GM23338 (cell line): ENCODE measurements around the gene DNAAF5. TPM values are rescaled to one million over a fixed set of nuclear protein-coding genes. Genes with fewer than 3 reads are reported as not detected.

Source experiments
- ATAC-seq: fragments of 200-7000 bp; cut with Tn5 transposase; 3 replicates; pipeline ENCODE4 v1.9.1; 2020
- DNase-seq: peaks from one replicate; pipeline ENCODE4 v3.0.0-alpha.2; 2015; ENCODE audit warnings: low spot score
- H2AFZ ChIP-seq: fragments of 200-600 bp; sonication (generic); 2 replicates; pipeline ENCODE4 v1.8.0; 2016; ENCODE audit warnings: antibody characterized with exemption, mild to moderate bottlenecking, moderate library complexity
- H3F3A ChIP-seq: fragments of 200-600 bp; sonication (generic); replicated peaks from 2 replicates; pipeline ENCODE4 v1.8.0; 2017; ENCODE audit warnings: antibody characterized with exemption, mixed run types, low read depth
- H3K27ac ChIP-seq: fragments of 200-600 bp; sonication (generic); 2 replicates; pipeline ENCODE4 v1.6.1; 2016; ENCODE audit warnings: low read depth
- H3K27me3 ChIP-seq: fragments of 200-600 bp; sonication (generic); 2 replicates; pipeline ENCODE4 v1.8.0; 2016; ENCODE audit warnings: mild to moderate bottlenecking, mixed run types, moderate library complexity; ENCODE audit not compliant: insufficient read depth
- H3K36me3 ChIP-seq: fragments of 200-600 bp; sonication (generic); 2 replicates; pipeline ENCODE4 v1.8.0; 2016; ENCODE audit warnings: mild to moderate bottlenecking; ENCODE audit not compliant: insufficient read depth
- H3K4me1 ChIP-seq: fragments of 200-600 bp; sonication (generic); 2 replicates; pipeline ENCODE4 v1.8.0; 2016; ENCODE audit warnings: mild to moderate bottlenecking, moderate library complexity; ENCODE audit not compliant: insufficient read depth
- H3K4me2 ChIP-seq: fragments of 200-600 bp; sonication (generic); 2 replicates; pipeline ENCODE4 v1.7.1; 2017; ENCODE audit warnings: mixed run types
- H3K4me3 ChIP-seq: fragments of 200-600 bp; sonication (generic); 2 replicates; pipeline ENCODE4 v1.6.1; 2016; ENCODE audit warnings: mixed run types
- H3K79me2 ChIP-seq: fragments of 200-600 bp; sonication (generic); replicated peaks from 2 replicates; pipeline ENCODE4 v1.8.0; 2017; ENCODE audit warnings: mild to moderate bottlenecking; ENCODE audit not compliant: insufficient read depth
- H3K9me2 ChIP-seq: fragments of 200-600 bp; sonication (generic); 2 replicates; pipeline ENCODE4 v1.8.0; 2017; ENCODE audit not compliant: insufficient read depth
- H4K20me1 ChIP-seq: fragments of 200-600 bp; sonication (generic); replicated peaks from 2 replicates; pipeline ENCODE4 v1.8.0; 2017; ENCODE audit warnings: mild to moderate bottlenecking; ENCODE audit not compliant: insufficient read depth
- H3K27ac Mint-ChIP-seq: 2 replicates; pipeline ENCODE4 v1.8.0; 2020; ENCODE audit warnings: inconsistent platforms, mild to moderate bottlenecking, moderate library complexity, mixed read lengths
- H3K27me3 Mint-ChIP-seq: 3 replicates; pipeline ENCODE4 v1.8.0; 2022; ENCODE audit warnings: low read depth, mild to moderate bottlenecking, moderate library complexity, mixed read lengths, inconsistent platforms; ENCODE audit not compliant: insufficient read depth, poor library complexity
- H3K36me3 Mint-ChIP-seq: 3 replicates; pipeline ENCODE4 v1.8.0; 2021; ENCODE audit warnings: low read depth, mild to moderate bottlenecking, inconsistent platforms, moderate library complexity, mixed read lengths
- H3K4me1 Mint-ChIP-seq: 3 replicates; pipeline ENCODE4 v1.8.0; 2020; ENCODE audit warnings: mild to moderate bottlenecking, inconsistent platforms, mixed read lengths
- H3K4me3 Mint-ChIP-seq: 3 replicates; pipeline ENCODE4 v1.8.0; 2021; ENCODE audit warnings: moderate library complexity, mild to moderate bottlenecking, inconsistent platforms, mixed read lengths
- H3K9me3 Mint-ChIP-seq: 3 replicates; pipeline ENCODE4 v1.8.0; 2020; ENCODE audit warnings: moderate library complexity, mild to moderate bottlenecking, inconsistent platforms, mixed read lengths
- CREB1 ChIP-seq: fragments of 250-450 bp; sonication (Bioruptor Pico); IDR thresholded peaks from 2 replicates; pipeline ENCODE4 v1.5.0; 2020; ENCODE audit warnings: low read depth, mild to moderate bottlenecking, moderate library complexity
- EZH2phosphoT487 ChIP-seq: fragments of 200-600 bp; sonication (generic); IDR thresholded peaks from one replicate; pipeline ENCODE4 v1.8.1; 2018; ENCODE audit warnings: antibody characterized with exemption; ENCODE audit not compliant: unreplicated experiment
- POLR2AphosphoS5 ChIP-seq: IDR thresholded peaks from 2 replicates; pipeline ENCODE4 v1.6.1; 2016; ENCODE audit warnings: antibody characterized with exemption, low read depth
- STAT1 ChIP-seq: IDR thresholded peaks from one replicate; pipeline ENCODE4 v1.6.1; 2016; ENCODE audit warnings: antibody characterized with exemption; ENCODE audit not compliant: unreplicated experiment
- ZNF331 ChIP-seq: fragments of 250-450 bp; sonication (Bioruptor Pico); IDR thresholded peaks from 2 replicates; pipeline ENCODE4 v1.5.0; 2020; ENCODE audit warnings: low read depth, mild to moderate bottlenecking, moderate library complexity
- polyA plus RNA-seq: library from polyadenylated mRNA; unstranded; fragments of >200 nt; fragmentation: Nextera tagmentation; extraction: Ambion mirVana; gene quantifications from 2 replicates; pipeline ENCODE4 v1.2.1, GENCODE V29; 2016
- total RNA-seq: library from RNA; depleted of rRNA; stranded (reverse); fragments of >200 nt; shearing (Covaris generic); gene quantifications from 2 replicates; pipeline ENCODE4 v1.2.3, GENCODE V29; 2014
- TF ChIP-seq, protein P1 (sequence below): IDR thresholded peaks from 2 replicates; pipeline ENCODE4 v1.6.1; 2016; ENCODE audit warnings: antibody characterized with exemption
- TF ChIP-seq, protein P2 (sequence below): IDR thresholded peaks from one replicate; pipeline ENCODE4 v1.6.1; 2018; ENCODE audit warnings: antibody characterized with exemption; ENCODE audit not compliant: unreplicated experiment
- TF ChIP-seq, protein P3 (sequence below), 2 experiments: fragments of 200-600 bp in 1 of 2; sonication (generic) in 1 of 2; conservative IDR thresholded peaks; 2 replicates each; pipeline versions ENCODE4 v1.5.1 to v1.6.1; 2016 to 2017; ENCODE audit warnings: antibody characterized with exemption in 2 of 2, low read depth in 2 of 2, mild to moderate bottlenecking in 2 of 2, moderate library complexity in 1 of 2

Gene DNAAF5
- total and polyA plus RNA-seq, 2 experiments from 2014 or later: 20.4 to 86.7 TPM

DNA sequence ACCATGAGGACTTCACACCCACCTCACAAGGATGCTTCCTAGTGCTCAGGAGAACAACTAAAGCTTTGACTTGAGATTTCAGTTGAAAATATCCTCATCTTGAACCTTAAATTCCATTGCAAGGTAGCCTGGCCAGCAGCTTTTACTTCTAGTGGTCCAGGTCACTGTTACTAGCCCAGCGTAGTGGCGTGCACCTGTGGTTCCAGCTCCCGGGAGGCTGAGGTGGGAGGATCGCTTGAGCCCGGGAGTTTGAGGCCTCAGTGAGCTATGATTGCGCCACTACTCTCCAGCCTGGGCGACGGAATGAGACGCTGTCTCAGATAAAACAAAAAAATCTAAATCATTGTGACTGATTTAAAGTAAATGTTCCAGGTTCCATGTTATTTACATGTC, 28.9 kb downstream of the DNAAF5 start:
- Histone ChIP-seq H3K36me3 (peaks cover 18% of the 10 kb centered on the region; the same call in 1 of the 2 replicates), H3K79me2 (no peaks in the 10 kb centered on the region), H3F3A (no peaks in the 10 kb centered on the region), H3K4me2 (no peak overlapping the region), H3K4me3 (no peak overlapping the region), H3K27me3 (no peaks in the 10 kb centered on the region), H3K4me1 (no peaks in the 10 kb centered on the region), H4K20me1 (no peaks in the 10 kb centered on the region; the same call in none of the 2 replicates), H3K9me2 (no peaks in the 10 kb centered on the region), H3K27ac (no peak overlapping the region), H2AFZ (no peak overlapping the region)
- no peaks in the 10 kb centered on the region for H3K27me3 Mint-ChIP-seq
- H3K27ac Mint-ChIP-seq: no peak overlapping the region
- no peak for TF ChIP-seq EZH2phosphoT487
- TF ChIP-seq, protein P1, sequence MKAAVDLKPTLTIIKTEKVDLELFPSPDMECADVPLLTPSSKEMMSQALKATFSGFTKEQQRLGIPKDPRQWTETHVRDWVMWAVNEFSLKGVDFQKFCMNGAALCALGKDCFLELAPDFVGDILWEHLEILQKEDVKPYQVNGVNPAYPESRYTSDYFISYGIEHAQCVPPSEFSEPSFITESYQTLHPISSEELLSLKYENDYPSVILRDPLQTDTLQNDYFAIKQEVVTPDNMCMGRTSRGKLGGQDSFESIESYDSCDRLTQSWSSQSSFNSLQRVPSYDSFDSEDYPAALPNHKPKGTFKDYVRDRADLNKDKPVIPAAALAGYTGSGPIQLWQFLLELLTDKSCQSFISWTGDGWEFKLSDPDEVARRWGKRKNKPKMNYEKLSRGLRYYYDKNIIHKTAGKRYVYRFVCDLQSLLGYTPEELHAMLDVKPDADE: no peak
- TF ChIP-seq, protein P2, sequence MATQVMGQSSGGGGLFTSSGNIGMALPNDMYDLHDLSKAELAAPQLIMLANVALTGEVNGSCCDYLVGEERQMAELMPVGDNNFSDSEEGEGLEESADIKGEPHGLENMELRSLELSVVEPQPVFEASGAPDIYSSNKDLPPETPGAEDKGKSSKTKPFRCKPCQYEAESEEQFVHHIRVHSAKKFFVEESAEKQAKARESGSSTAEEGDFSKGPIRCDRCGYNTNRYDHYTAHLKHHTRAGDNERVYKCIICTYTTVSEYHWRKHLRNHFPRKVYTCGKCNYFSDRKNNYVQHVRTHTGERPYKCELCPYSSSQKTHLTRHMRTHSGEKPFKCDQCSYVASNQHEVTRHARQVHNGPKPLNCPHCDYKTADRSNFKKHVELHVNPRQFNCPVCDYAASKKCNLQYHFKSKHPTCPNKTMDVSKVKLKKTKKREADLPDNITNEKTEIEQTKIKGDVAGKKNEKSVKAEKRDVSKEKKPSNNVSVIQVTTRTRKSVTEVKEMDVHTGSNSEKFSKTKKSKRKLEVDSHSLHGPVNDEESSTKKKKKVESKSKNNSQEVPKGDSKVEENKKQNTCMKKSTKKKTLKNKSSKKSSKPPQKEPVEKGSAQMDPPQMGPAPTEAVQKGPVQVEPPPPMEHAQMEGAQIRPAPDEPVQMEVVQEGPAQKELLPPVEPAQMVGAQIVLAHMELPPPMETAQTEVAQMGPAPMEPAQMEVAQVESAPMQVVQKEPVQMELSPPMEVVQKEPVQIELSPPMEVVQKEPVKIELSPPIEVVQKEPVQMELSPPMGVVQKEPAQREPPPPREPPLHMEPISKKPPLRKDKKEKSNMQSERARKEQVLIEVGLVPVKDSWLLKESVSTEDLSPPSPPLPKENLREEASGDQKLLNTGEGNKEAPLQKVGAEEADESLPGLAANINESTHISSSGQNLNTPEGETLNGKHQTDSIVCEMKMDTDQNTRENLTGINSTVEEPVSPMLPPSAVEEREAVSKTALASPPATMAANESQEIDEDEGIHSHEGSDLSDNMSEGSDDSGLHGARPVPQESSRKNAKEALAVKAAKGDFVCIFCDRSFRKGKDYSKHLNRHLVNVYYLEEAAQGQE: no peak
- TF ChIP-seq CREB1 (CRISPR knock-in tag): no peak
- no peak for TF ChIP-seq ZNF331 (CRISPR knock-in tag)
- H3K4me3 Mint-ChIP-seq: no peak overlapping the region
- peaks cover 78% of the 10 kb centered on the region for H3K36me3 Mint-ChIP-seq
- ATAC-seq (no peak), DNase-seq (no peak)
- no peaks in the 10 kb centered on the region; the same call in 2 of the 3 replicates for H3K4me1 Mint-ChIP-seq
- no peaks in the 10 kb centered on the region; the same call in 2 of the 3 replicates for H3K9me3 Mint-ChIP-seq

DNA sequence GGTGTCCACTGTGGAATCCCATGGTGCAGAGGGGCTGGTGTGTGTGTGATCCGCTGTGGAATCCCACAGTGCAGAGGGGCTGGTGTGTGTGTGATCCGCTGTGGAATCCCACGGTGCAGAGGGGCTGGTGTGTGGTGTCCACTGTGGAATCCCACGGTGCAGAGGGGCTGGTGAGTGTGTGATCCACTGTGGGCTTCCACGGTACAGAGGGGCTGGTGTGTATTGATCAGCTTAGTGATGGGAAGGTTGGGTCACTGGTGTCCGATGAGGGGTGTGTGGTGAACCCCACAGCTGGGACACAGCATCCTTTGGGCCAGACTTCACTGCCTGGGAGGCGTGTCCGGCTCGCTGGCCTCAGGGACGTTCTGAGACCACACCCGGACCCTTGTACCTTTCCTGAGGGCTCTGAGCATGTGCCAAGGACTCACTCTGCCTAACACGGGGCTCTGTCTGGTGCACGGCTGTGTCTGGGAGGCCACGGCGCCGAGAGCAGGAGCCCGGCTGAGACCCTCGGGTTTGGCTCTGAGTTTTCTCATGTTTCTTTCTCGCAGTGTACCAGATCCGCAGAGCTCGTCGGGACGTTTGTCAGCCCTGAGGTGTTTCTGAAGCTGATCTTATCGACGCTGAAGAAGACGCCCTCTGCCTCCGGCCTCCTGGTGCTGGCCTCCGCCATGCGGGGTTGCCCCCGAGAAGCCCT, 29.9 kb downstream of the DNAAF5 start:
- Histone ChIP-seq H3K79me2 (no peaks in the 10 kb centered on the region), H3K9me2 (no peaks in the 10 kb centered on the region), H3K27me3 (no peaks in the 10 kb centered on the region), H3K36me3 (peaks cover 18% of the 10 kb centered on the region; the same call in 1 of the 2 replicates), H4K20me1 (no peaks in the 10 kb centered on the region; the same call in none of the 2 replicates), H3F3A (no peaks in the 10 kb centered on the region), H2AFZ (no peak overlapping the region), H3K4me3 (no peak overlapping the region), H3K4me1 (no peaks in the 10 kb centered on the region), H3K27ac (no peak overlapping the region), H3K4me2 (no peak overlapping the region)
- Mint-ChIP-seq H3K36me3 (peaks cover 77% of the 10 kb centered on the region), H3K27ac (no peak overlapping the region), H3K4me1 (no peaks in the 10 kb centered on the region; the same call in 2 of the 3 replicates), H3K4me3 (no peak overlapping the region), H3K9me3 (no peaks in the 10 kb centered on the region; the same call in 2 of the 3 replicates), H3K27me3 (no peaks in the 10 kb centered on the region)
- DNase-seq (no peak), ATAC-seq (no peak)
- TF ChIP-seq POLR2AphosphoS5 (no peak), EZH2phosphoT487 (no peak), STAT1 (no peak)
- TF ChIP-seq, protein P3, sequence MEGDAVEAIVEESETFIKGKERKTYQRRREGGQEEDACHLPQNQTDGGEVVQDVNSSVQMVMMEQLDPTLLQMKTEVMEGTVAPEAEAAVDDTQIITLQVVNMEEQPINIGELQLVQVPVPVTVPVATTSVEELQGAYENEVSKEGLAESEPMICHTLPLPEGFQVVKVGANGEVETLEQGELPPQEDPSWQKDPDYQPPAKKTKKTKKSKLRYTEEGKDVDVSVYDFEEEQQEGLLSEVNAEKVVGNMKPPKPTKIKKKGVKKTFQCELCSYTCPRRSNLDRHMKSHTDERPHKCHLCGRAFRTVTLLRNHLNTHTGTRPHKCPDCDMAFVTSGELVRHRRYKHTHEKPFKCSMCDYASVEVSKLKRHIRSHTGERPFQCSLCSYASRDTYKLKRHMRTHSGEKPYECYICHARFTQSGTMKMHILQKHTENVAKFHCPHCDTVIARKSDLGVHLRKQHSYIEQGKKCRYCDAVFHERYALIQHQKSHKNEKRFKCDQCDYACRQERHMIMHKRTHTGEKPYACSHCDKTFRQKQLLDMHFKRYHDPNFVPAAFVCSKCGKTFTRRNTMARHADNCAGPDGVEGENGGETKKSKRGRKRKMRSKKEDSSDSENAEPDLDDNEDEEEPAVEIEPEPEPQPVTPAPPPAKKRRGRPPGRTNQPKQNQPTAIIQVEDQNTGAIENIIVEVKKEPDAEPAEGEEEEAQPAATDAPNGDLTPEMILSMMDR (conservative IDR thresholded peaks at IDR 0.05; ENCODE audit: low read depth in 2 of 2): no peak
